Tibial nerve (tissue), 4 donors: ENCODE measurements around the gene CXXC5. TPM values are rescaled to one million over a fixed set of nuclear protein-coding genes. Genes with fewer than 3 reads are reported as not detected.

Experiments
- DNase-seq, 2 donors: peaks; one replicate each; pipeline ENCODE4 v3.0.0-alpha.2; 2019; ENCODE audit warnings: low spot score in 2 of 2
- H3K27ac ChIP-seq, 4 donors: fragments of 200-600 bp; sonication (generic) in 3 of 4; one replicate each; pipeline ENCODE4 v1.5.1; 2017 to 2019; ENCODE audit warnings: mild to moderate bottlenecking in 1 of 4
- H3K27me3 ChIP-seq, 2 donors: fragments of 200-600 bp; sonication (generic) in 1 of 2; one replicate each; pipeline versions ENCODE4 v1.5.1 to v1.6.0; 2017 to 2019
- H3K36me3 ChIP-seq, 3 donors: fragments of 200-600 bp; sonication (generic); one replicate each; pipeline ENCODE4 v1.5.1; 2018 to 2019
- H3K4me1 ChIP-seq, 4 donors: fragments of 200-600 bp; sonication (generic) in 3 of 4; one replicate each; pipeline ENCODE4 v1.5.1; 2017 to 2019
- H3K4me3 ChIP-seq, 4 donors: fragments of 200-600 bp; sonication (generic) in 3 of 4; one replicate each; pipeline ENCODE4 v1.5.1; 2017 to 2019; ENCODE audit warnings: mild to moderate bottlenecking in 1 of 4, moderate library complexity in 1 of 4
- H3K9me3 ChIP-seq, 4 donors: fragments of 200-600 bp; sonication (generic) in 3 of 4; one replicate each; pipeline ENCODE4 v1.5.1; 2017 to 2019
- EP300 ChIP-seq, 2 donors: sonication (generic); formaldehyde crosslinking; IDR thresholded peaks; one replicate each; pipeline ENCODE4 v1.6.1; 2017; ENCODE audit warnings: antibody characterized with exemption in 2 of 2, mild to moderate bottlenecking in 1 of 2
- POLR2A ChIP-seq, 2 donors: fragments of 450-650 bp; IDR thresholded peaks; one replicate each; pipeline ENCODE4 v1.6.1; 2017; ENCODE audit warnings: antibody characterized with exemption in 2 of 2, mild to moderate bottlenecking in 2 of 2, moderate library complexity in 2 of 2
- WGBS, 2 donors: methylation state at CpG; one replicate each; pipeline ENCODE4 v1.1.5; 2018; 5-methylcytosine and 5-hydroxymethylcytosine counted together
- total RNA-seq, 4 donors: library from RNA; depleted of rRNA; stranded (reverse); fragments of >200 nt; gene quantifications; one replicate each; pipeline ENCODE4 v1.1.0, GENCODE V29; 2016
- TF ChIP-seq, protein P1 (sequence below), 5 experiments: fragments of 200-600 bp in 3 of 5; fragments of 450-650 bp in 2 of 5; sonication (generic) in 3 of 5; IDR thresholded peaks; one replicate each; pipeline ENCODE4 v1.5.1; 2016 to 2019; ENCODE audit warnings: antibody characterized with exemption in 5 of 5, mild to moderate bottlenecking in 3 of 5, moderate library complexity in 2 of 5

Gene CXXC5
- total RNA-seq, 4 donors from 2014 or later: 45.0 to 80.4 (median 67.0) TPM

DNA sequence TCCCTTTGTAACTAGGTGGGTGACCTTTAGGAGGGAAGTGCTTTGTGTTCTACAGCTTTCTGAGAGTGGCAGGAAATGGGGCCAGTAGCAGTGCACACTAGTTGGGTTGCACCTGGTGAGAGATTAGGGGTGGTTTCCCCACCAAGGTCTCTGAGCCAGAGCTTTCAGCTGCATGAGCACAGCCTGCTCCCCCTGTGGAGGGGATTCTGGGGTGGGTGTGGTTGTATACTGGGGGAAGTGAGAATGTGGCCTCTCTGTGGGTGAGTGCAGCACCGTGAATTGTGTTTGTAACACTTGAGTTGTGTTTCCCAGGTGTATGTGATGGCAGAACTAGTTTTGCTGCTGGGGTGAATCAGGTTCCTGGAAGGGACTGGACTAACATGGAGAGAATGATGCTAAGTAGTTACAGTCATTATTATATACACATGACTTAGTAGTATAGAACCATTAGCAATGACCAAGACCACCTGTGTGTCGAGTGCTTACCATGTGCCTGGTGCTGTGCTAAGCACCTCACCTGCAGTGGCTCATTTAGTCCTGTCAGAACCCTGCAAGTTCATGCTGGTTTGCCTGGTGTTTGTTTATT, 11.8 kb upstream of the CXXC5 start:
- Histone ChIP-seq H3K4me3 (no peak overlapping the region), H3K9me3 (no peaks in the 10 kb centered on the region), H3K27ac (peak overlapping the region in 3 of 4 donors; percentile 86 to 94 (median 93)), H3K4me1 (peaks cover 5 to 69% (median 43%) of the 10 kb centered on the region in 4 donors), H3K36me3 (no peaks in the 10 kb centered on the region), H3K27me3 (no peaks in the 10 kb centered on the region)
- TF ChIP-seq, protein P1, sequence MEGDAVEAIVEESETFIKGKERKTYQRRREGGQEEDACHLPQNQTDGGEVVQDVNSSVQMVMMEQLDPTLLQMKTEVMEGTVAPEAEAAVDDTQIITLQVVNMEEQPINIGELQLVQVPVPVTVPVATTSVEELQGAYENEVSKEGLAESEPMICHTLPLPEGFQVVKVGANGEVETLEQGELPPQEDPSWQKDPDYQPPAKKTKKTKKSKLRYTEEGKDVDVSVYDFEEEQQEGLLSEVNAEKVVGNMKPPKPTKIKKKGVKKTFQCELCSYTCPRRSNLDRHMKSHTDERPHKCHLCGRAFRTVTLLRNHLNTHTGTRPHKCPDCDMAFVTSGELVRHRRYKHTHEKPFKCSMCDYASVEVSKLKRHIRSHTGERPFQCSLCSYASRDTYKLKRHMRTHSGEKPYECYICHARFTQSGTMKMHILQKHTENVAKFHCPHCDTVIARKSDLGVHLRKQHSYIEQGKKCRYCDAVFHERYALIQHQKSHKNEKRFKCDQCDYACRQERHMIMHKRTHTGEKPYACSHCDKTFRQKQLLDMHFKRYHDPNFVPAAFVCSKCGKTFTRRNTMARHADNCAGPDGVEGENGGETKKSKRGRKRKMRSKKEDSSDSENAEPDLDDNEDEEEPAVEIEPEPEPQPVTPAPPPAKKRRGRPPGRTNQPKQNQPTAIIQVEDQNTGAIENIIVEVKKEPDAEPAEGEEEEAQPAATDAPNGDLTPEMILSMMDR (IDR thresholded peaks at IDR 0.05): no peak
- TF ChIP-seq EP300 (IDR thresholded peaks at IDR 0.05): no peak
- no peak for TF ChIP-seq POLR2A (IDR thresholded peaks at IDR 0.05)
- DNase-seq: no peak
- WGBS, 2 donors: 51 to 57% methylated on average over 2 of the region's 2 CpGs

DNA sequence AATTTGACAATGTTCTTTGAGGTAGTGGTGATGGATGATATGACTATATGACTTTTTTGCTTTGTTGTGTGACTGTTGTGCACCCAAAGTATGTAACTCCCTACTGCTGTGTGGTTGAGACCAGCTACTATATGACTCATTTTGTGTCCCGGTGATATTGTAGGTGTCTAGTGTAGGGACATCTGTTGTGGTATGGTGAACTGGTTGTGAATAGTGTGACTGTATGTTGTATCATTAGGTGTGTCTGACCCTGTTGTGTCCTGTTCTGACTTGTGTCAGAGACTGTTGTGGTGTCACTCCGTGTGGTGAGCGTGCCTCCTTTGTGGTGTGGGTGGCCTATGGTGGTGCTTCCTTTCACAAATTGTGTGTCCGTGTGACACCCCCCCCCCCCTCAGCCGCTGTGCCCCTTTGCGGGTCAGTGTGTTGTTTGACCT, 11.2 kb upstream of the CXXC5 start:
- H3K4me1 ChIP-seq: peaks cover 5 to 72% (median 43%) of the 10 kb centered on the region in 4 donors
- H3K27me3 ChIP-seq: no peaks in the 10 kb centered on the region
- H3K4me3 ChIP-seq: peak overlapping the region; percentile 33 to 60 (median 46)
- DNase-seq: no peak
- WGBS, 2 donors: 9% methylated on average over 1 to 4 of the region's 6 CpGs
- peak overlapping the region; percentile 64 to 94 (median 90) for H3K27ac ChIP-seq
- no peaks in the 10 kb centered on the region for H3K9me3 ChIP-seq
- no peaks in the 10 kb centered on the region for H3K36me3 ChIP-seq
- TF ChIP-seq POLR2A (IDR thresholded peaks at IDR 0.05) (no peak), EP300 (IDR thresholded peaks at IDR 0.05) (no peak)
- TF ChIP-seq, protein P1 (IDR thresholded peaks at IDR 0.05): no peak

DNA sequence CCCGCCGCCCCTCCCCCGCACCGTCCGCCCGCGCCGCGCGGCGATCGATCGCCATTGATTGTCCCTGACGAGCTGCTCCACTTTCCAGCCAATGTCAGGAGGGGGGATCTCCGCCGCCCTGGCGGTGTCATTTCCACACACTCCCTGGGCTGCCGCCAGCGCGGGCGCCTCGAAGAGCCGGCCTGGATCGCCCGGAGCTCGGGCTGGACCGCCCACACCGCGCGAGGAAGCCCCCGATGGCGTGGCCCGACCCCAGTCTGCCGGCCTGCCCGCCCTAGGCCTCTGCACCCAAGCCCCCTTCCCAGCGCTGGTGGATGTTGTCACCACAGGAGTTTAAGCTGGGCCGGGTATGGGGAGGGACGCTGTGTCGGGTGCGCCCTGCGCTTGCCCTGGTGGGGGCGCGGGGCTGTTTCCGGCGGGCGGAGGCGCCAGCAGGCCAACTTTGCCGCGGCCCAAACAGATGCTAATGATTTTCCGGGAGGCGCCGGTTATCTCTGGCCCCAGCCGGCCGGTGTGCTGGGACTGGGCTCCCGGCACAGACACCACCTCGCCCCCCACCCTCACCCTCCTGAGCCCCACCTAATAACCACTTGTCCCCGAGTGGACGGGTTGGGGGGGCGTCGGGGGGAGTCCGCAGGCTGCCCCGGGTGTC, 10.6 kb upstream of the CXXC5 start:
- Histone ChIP-seq H3K27ac (peak overlapping the region; percentile 64 to 94 (median 90)), H3K4me3 (peak overlapping the region; percentile 33 to 60 (median 46)), H3K27me3 (no peaks in the 10 kb centered on the region), H3K4me1 (peaks cover 5 to 78% (median 43%) of the 10 kb centered on the region in 4 donors), H3K36me3 (no peaks in the 10 kb centered on the region), H3K9me3 (no peaks in the 10 kb centered on the region)
- peak; percentile 32 to 86 for TF ChIP-seq EP300 (IDR thresholded peaks at IDR 0.05)
- TF ChIP-seq, protein P1 (IDR thresholded peaks at IDR 0.05): peak in 3 of 5 experiments; percentile 21 to 77 (median 72)
- TF ChIP-seq POLR2A (IDR thresholded peaks at IDR 0.05): peak in 1 of 2 donors; percentile 14
- DNase-seq: peak; percentile 80 to 82
- 1% methylated on average over 15 to 42 of the region's 62 CpGs for WGBS, 2 donors

DNA sequence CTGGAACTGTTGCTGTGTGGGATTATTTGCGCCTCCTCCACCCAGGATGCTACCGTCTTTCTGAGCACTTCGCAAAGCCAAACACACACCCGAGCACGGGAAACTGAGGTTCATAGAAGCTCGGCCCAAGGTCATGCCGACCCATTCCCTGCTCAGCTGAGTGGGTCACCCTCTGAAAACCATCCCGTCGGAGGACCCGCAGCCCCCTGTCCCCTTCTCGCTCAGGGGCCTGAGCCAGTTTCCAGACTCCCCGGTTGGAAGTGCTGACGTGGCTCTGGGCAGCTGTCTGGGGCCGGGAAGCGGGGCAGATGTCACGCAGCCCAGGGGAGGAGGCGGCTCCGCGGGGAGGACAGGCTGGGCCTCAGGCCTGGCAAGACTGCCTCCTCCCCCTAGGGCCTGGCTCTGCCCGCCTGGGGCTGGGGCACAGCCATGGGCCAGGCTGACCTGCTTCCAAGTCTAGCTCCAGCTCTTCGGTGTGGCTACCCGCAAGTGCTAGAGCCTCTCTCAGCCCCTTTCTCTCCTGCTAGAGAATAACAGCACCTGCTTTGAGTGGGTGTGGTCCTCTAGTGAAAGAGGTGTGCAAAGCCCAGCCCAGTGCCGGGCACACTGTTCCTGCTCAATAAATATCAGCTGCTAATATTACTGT, 9.9 kb upstream of the CXXC5 start:
- 6 to 10% methylated on average over 8 to 13 of the region's 23 CpGs for WGBS, 2 donors
- H3K27ac ChIP-seq: peak overlapping the region; percentile 64 to 94 (median 90)
- no peaks in the 10 kb centered on the region for H3K27me3 ChIP-seq
- peaks cover 5 to 85% (median 47%) of the 10 kb centered on the region in 4 donors for H3K4me1 ChIP-seq
- no peaks in the 10 kb centered on the region for H3K36me3 ChIP-seq
- no peak for DNase-seq
- peak overlapping the region; percentile 33 to 60 (median 46) for H3K4me3 ChIP-seq
- TF ChIP-seq, protein P1 (IDR thresholded peaks at IDR 0.05): no peak
- TF ChIP-seq POLR2A (IDR thresholded peaks at IDR 0.05) (no peak), EP300 (IDR thresholded peaks at IDR 0.05) (peak in 1 of 2 donors; percentile 63)
- no peaks in the 10 kb centered on the region for H3K9me3 ChIP-seq
